Dermis blood vessel endothelial cell (primary cell): ENCODE results near the gene CCDC87. TPM values are rescaled to one million over a fixed set of nuclear protein-coding genes. Genes with fewer than 3 reads are reported as not detected.

Source experiments
- DNase-seq: peaks from one replicate; pipeline ENCODE4 v3.0.0; 2010
- total RNA-seq: library from RNA; depleted of rRNA; stranded (reverse); fragments of >200 nt; gene quantifications from 2 replicates; pipeline ENCODE4 v1.2.3, GENCODE V29; 2014

The CCDC87 gene
- total RNA-seq, 1 donor from 2014 or later = 0.17 TPM

DNA sequence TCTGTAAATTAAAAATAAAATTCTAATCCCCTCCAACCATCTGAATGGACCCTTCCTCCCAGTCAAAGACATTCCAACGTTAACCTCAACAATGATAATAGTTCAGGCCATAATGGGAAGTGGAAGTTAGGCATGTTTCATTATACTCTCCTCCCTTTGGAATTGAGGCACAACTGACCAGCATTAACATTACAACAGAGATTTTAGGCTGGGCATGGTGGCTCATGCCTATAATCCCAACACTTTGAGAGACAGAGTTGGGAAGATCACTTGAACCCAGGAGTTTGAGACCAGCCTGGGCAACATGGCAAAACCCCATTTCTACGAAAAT lies 22.0 kb downstream of the CCDC87 start:
- DNase-seq = no peak

DNA sequence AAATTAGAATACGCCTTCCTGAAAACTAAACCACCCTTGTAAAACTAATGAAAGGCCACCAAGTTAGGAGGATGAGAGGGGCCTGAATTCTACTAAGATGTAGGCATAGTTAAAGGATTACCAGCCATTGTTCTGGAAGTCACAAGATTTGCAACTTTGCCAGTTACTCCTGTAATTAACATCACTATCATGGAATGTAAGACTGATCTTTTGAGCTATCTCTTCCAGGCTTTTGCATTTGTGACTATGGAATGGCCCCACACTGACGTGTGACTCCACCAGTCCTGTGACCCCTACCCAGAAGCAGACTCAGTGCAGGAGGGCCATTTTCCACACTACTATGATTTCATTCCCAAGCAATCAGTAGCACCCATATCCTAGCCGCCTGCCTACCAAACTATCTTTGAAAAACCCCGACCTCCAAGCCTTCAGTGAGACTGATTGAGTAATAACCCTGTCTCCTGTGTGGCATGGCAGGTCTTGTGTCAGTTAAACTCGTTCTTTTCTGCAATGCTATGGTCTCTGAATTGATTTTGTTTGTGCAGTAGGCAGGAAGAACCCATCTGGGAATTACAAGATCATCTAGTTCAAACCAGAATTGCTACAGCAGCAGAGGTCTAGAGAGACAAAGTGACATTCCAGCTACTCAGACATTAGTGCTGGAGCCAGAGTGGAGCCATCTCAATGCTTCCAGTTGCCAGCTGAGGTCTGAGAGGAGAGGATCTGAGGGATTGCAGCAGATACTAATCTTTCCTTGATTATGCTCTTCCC lies 22.6 kb downstream of the CCDC87 start:
- DNase-seq = no peak

DNA sequence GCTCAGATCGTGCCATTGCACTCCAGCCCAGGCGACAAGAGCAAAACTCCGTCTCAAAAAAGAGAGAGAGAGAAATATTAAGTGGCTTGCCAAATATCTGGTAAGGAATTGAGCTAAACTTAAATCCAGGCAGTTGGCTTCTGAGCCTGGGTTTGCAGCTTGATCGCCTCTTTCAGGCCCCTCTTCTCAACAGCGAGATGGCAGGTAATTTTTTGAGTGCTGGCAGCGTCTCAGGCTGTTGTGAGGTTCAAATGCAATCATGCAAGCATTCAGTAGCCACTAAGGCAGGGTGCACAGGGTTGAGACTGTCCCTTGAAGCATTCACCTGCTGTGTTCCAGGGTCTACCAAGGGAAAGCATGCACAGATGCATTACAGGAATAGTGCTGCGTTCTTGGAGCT lies 23.8 kb downstream of the CCDC87 start:
- DNase-seq = no peak

DNA sequence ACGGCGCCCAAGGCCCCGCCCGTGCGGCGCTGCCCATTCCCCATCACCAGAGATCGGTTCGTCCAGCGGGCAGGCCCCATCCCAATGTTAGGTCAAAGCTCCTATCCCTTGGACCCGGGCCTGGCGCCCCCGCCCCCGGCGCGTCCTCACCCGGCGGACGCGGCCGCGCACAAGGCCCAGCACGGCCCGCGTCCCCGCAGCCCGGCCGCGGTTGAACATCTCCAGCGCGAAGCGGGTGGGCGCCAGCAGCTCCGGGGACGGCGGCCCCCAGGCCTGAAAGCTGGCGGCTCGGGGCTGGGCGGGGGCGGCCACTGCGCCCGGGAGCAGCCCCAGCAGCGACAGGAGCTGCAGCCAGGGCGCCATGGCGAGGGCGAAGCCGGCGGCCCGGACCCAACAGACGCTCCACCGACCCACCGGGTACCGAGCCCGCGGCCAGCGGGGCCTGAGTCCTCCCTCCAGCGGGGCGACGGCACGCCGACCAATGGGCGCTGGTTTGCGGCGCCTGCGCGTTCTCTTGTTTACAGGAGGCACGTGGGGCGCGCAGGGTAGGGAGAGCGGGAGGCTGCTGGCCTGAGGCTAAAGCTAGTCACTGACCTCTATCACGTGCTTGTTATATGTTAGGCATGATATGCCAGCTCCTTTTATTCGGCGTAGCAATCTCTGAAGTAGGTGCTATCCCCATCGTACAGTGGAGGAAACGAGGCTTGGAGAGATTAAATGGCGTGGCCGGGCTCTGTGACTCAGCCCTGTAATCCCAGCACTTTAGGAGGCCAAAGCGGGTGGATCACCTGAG lies 24.5 kb downstream of the CCDC87 start, which contains the start of gene CTSF:
TSS of gene CTSF (minus strand) at position 483 of the 793 bp plus-strand sequence. CDS start at position 363, 120 bp downstream.
- DNase-seq = peak; percentile 86

DNA sequence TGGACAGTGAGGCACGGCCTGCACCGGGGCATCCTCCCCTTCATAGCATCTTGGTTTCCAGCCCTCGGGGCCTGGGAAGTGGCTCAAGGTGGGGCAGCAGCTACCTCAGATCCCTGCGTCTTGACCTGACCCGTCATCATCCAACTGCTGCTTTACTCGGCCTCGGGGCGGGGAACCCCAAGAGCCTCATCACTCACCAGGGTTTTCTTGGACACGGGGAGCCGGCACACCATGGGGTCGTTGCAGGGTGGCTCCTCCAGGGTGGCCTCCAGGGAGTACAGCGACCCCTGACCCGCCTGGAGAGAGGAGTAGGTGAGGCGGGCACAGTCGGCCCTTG lies 25.1 kb downstream of the CCDC87 start:
- no peak for DNase-seq

DNA sequence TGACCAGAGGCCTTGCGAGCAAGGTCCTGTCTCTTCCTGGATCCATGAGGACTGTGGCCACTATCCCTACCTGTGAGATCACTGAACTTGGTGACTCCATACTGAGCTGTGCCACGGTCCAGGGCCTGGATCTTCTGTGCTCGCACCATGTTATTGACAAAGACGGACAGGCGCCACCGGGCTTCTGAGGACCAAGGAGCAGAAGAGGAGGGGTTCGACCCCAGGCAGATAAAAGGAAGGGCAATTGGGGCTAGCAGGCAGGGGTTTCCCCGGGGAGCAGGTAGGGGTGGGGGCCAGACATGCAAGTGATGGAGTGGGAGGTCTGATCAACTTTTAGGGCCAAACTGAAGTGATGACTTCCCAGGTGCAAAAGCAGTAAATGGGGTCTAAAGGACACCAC lies 26.6 kb downstream of the CCDC87 start:
- no peak for DNase-seq

DNA sequence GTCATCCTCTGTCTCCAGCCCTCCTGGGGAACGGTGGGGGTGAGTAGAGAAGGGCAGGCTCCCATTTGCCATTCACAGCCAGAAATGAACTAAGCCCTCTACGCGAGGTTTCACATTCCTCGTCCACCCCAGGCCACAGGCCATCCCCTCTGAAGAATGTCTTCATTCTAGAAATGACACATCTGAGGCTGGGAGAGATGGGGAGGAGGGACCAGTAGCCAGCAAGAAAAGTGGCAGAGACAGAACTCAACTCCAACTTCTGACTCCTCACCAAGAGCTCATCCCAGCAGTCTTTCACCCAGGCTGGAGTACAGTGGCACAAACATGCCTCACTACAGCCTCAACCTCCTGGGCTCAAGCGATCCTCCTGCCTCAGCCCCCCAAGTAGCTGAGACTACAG lies 27.9 kb downstream of the CCDC87 start:
- DNase-seq = no peak

DNA sequence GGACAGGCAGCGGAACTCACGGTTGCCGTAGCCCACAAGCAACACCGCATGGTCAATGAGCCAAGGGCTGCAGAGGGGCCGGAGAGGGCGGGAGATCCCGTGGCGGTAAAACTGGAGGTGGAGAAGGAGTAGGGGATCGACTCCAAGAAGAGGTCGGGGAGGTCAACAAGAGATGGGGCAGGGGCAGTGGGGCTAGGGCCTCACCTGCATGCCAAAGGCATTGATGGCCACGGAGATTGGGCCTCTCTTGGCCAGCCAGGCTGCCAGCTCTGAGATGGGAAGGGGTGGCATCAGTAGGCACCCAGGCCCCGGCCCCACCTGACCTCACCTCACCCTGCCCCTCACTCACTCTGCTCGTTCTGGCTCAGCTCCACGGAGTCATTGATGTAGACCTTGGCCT lies 28.3 kb downstream of the CCDC87 start:
- DNase-seq = no peak

DNA sequence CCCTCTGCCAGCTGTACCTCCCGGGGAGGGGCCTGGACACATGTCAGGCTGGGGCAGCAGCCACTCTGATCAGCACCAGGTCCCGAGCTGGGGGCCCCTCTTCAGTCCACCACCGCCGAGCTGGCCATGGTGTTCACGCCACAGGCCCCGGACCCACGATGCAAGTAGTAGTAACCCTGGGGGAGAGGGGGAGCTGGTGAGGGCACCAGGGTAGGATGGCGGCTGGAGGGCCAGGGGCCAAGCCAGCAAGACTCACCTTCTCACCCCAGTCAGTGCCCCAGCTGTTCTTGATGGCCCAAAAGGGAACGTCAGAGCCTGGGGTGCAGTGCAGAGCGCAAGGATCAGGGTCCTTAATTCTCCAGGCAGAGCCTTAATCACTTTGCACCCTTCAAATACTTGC lies 29.0 kb downstream of the CCDC87 start:
- DNase-seq = no peak

DNA sequence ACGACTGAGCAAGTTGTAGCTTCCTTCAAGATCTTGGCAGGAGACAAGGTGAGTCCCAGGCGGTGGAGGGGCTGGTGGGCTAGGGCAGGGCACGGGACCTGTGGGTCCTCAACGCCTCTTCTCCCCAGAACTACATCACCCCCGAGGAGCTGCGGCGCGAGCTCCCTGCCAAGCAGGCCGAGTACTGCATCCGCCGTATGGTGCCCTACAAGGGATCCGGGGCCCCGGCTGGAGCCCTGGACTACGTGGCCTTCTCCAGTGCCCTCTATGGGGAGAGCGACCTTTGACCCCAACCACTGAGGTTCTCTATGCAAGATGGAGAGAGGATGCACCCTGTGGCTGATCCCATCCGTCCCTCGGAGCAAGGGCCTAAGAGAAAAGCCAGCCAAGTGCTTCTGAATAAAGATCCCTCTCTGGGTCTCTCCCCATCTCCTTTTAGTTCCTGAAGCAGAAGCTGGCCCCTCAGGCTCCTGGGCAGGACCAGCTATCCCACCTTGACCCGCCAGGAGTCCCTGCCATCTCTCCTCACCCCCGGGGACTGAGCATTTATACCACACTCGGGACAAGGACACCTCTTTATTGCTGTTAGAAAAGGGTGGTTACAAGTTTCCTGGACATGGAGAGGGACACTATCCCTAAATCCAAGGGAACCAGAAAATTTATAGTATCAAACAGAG lies 29.8 kb downstream of the CCDC87 start:
- DNase-seq = no peak

DNA sequence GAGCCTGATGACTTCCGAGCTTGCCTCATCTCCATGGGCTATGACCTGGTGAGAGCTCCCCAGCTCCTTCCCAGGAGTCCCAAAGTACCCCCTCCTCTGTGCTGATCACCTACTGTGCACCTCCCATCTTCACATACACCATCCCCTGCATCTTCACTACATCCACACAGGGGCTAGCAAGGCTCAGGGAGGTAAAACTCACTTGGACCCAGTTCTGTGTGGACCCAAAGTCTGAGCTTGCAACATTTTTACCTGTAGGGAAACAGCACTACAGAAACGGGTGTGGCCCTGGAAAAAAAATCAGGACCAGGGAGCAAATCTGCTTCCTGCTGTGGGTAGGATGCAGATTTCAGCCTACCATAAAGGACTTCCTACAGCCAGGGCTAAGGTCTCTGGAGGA lies 30.6 kb downstream of the CCDC87 start:
- no peak for DNase-seq

DNA sequence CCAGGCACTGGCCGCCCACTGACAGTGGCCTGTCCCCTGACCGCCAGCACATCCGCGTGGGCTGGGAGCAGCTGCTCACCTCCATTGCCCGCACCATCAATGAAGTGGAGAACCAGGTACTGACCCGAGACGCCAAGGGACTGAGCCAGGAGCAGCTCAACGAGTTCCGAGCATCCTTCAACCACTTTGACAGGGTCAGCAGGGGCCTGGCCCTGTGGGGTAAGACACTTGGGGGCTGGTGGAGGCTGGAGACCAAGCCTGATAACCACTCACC lies 31.0 kb downstream of the CCDC87 start:
- no peak for DNase-seq

DNA sequence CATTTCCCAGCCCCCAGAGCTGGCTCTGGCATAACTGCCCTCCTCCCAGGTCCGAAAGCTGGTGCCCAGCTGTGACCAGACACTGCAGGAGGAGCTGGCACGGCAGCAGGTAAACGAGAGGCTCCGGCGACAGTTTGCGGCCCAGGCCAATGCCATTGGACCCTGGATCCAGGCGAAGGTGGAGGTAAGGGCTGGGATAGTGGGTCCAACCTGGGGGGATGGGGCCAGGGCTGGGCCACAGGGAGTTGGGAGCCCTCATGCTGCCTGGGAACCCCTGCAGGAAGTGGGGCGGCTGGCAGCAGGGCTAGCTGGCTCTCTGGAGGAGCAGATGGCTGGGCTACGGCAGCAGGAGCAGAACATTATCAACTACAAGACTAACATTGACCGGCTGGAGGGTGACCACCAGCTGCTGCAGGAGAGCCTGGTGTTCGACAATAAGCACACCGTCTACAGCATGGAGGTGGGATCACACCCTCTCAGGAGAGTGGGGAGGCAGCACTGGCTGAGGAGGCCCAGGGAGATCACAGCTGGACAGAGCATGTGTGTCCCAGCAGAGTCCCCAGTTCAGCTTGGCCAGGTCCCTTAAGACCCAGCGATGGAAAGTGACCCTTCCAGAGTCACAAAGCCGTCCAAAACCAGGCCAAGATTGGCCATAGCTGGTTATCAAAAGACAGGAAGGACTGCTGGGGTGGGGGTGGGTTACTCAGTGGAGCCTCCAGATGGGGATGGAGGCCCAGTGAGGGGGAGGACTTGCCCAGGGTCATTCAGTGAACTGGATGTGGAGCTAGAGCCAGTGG lies 31.5 kb downstream of the CCDC87 start:
- DNase-seq = no peak

DNA sequence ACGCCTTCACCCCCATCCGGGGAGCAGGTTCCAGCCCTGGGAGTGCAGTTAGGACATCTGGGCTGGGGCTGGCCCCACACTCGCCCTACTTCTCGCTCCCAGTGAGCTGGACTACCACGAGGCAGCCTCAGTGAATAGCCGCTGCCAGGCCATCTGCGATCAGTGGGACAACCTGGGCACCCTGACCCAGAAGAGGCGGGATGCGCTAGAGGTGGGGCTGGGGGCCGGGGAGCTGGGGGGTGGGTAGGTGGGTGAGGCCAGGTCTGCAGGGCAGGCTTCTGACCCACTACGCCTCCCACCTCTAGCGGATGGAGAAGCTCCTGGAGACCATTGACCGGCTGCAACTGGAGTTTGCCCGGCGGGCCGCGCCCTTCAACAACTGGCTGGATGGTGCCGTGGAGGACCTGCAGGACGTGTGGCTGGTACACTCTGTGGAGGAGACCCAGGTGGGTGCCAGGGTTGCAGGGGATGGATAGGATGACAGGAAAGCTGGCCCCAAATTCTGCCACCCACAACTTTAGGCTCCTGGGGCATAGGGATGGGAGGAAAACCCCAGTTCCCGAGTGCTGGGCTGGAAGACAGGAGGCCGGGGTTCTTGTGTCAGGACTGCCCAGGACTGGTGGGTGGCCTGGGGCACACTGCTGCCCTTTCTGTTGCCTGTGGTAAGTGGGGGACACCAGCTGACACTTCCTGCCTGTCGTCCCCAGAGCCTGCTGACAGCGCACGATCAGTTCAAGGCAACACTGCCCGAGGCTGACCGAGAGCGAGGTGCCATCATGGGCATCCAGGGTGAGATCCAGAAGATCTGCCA lies 32.8 kb downstream of the CCDC87 start:
- DNase-seq = no peak

DNA sequence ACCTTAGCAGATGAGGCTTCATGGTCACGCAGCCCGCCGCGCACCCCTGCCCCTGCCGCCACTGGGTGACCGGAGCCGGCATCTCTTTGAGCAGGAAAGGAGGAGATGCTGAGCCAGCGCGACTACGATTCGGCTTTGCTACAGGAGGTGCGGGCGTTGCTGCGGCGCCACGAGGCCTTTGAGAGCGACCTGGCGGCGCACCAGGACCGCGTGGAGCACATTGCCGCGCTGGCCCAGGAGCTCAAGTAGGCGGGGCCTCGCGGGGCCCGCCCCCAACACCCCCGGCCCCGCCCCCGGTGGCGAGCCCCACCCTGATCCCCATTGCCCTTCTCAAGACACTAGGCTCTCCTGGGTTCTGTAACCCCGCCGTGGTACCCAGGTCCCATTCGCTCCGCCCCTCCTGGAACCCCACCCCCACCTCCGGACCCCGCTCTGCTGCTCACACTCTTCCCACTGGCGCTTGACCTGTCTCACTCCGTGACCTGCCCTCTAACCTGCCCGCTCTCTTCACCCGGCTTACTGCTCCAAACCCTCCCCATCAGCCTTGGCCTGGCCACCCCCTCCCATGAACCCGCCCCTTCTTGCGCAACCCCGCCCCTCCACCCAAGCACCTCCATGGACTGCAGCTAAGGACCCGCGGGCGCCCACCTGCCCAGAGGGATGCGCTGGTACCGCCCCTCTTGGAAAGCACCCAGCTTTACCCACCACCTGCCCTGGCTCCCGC lies 33.6 kb downstream of the CCDC87 start:
- DNase-seq = no peak

DNA sequence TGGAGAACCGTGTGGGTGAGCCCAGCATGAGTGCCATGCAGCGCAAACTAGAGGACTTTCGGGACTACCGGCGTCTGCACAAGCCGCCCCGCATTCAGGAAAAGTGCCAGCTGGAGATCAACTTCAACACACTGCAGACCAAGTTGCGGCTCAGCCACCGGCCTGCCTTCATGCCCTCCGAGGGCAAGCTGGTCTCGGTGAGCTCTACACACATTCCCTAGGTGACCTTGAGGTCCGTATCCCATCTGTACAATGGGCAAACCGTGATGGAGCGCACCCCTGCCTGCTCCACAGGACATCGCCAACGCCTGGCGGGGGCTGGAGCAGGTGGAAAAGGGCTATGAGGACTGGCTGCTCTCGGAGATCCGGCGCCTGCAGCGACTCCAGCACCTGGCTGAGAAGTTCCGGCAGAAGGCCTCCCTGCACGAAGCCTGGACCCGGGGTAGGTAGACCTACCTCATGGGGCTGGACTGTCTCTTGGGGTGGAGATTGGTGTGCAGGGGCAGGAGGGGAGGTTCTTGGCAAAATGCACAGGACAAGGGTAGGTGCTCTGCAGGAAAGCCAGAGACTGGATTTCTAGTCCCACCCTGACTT lies 35.0 kb downstream of the CCDC87 start:
- no peak for DNase-seq

DNA sequence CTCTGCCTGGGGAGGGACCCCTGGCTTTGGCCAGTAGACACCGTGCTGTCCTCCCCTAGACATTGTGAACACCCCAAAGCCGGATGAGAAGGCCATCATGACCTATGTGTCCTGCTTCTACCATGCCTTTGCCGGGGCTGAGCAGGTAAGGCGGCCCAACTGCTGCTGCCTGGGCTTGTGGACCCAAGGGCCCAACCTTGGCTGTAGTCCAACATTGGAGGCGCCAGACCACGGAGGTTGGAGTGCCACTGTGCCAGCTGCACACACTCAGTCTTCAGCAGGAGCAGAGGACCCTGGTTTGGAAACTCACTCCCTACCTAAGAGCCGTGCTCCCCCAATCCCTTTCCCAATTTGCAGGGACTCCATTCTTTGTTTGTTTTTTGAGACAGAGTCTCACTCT lies 36.8 kb downstream of the CCDC87 start:
- DNase-seq = no peak

DNA sequence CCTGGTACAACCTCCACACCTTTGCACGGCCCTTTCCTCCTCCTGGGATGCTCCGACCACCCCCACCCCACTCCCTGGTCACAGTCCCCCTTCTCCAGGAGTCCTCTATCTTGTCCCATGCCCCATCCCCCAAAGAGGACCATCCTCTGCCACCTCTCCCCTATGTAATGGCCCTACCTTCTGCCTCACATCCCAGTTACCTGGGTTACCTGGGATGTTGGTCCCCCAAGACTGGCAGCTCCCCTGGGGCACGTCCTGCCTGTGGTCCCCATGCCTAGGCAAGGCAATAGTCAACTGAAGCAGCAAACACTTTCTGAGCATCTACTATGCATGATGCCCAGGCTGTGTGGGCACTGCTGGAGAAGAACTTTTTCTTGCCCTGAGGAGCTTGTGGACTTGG lies 37.4 kb downstream of the CCDC87 start:
- DNase-seq = no peak

DNA sequence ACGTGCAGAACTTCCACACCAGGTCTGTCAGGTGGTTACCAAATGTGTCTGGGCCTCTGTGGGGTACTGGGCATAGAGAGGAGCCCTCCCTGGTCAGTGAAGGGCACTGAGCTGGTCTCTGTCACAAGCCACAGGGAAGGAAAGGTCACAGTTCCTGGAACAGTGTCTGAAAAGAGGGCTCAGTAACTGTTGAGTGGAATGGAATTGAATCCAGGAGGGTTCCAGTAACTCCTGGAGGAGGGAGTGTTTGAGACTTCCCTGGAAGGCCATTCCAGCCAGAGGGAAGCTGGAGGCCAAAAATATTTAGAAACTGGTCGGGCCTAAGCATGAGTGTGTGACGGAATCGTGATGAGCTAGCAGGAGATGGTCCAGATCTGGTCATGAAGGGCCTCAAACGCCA lies 38.3 kb downstream of the CCDC87 start:
- DNase-seq = no peak

DNA sequence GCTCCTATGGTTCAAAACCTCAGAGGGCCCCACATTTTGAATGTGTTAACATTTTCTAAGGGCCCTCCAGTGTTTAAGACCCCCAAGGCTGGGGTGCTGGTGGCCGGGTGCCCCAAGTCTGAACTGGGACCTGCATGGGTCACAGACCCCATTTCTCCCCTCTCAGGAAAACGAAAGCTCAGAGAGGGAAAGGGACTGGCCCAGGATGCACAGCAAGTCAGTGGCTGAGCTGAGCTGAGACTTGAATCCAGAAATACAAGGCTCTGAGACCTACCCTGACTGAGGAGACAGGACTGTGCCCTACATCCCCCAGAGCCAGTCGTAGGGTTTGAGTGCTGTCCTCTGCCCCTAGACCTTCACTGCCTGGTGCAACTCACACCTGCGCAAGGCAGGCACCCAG lies 42.0 kb downstream of the CCDC87 start:
- DNase-seq = no peak

DNA sequence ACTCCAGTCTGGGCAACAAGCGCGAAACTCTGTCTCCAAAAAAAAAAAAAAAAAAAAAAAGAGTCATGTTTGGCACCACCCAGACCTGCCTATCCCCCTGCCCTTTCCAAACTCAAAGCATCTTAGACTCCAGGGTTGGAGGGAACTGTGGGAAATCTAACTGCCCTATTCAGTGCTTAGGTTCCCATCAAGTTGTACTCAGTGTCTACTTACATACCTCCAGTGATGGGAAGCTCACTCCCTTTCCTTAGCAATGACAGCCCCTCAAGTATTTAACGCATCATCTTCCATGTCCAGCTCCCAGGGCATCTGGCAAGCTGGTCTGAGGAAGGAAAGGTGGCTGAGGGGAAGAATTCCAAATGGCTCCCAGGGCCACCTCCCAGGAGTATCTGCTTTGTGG lies 43.2 kb downstream of the CCDC87 start:
- no peak for DNase-seq
